ENCODE data around the gene LMTK3. TPM values are rescaled to one million over a fixed set of nuclear protein-coding genes. Genes with fewer than 3 reads are reported as not detected.
A peak's percentile ranks its signal among the peaks of the same experiment; 100 is the strongest.

The LMTK3 gene
- total and polyA plus RNA-seq, 9 of the 15 experiments (the other 6 are each of a cell fraction or from before 2014, with no cell fraction given), result 0.35 to 12.3 (median 2.0) TPM; not detected in 2

- TF ChIP-seq ZFX (CRISPR knock-in tag; IDR thresholded peaks at IDR 0.05) (no peak), HNRNPUL1 (IDR thresholded peaks at IDR 0.05; ENCODE audit: low read length) (no peak), FOXK1 (CRISPR knock-in tag; IDR thresholded peaks at IDR 0.05; ENCODE audit: borderline replicate concordance) (0 out of 2 replicates have a peak, but pooled peaks have one; percentile 19)
- in situ Hi-C loops (cut with MboI) (no loop called here), intact Hi-C loops (cut with micrococcal nuclease) (loop anchor here (10.0 kb wide), 1 partner anchor 101 kb away; the partner anchor contains the start of genes GRIN2D and KDELR1)
- Histone ChIP-seq H4K20me1 (replicated peaks; ENCODE audit: control insufficient read depth, insufficient read depth, low read length) (0 out of 2 replicates have a peak, but pooled peaks cover 4% of the 10 kb centered on the region), H3K4me2 (ENCODE audit: insufficient read depth, low read length) (no peak overlapping the region), H3K79me2 (ENCODE audit: control insufficient read depth, insufficient read depth, low read length) (peaks cover 6% of the 10 kb centered on the region; the same call in 2 of the 3 replicates), H3K36me3 (ENCODE audit: control insufficient read depth, insufficient read depth, low read length) (peaks cover 3% of the 10 kb centered on the region; the same call in 1 of the 3 replicates), H3K9me1 (ENCODE audit: control insufficient read depth, insufficient read depth, low read length) (no peaks in the 10 kb centered on the region), H3K27me3 (ENCODE audit: control insufficient read depth in 2 of 2, insufficient read depth in 2 of 2, low read length in 2 of 2) (no peaks in the 10 kb centered on the region), H3K4me3 (no peak overlapping the region), H3K9ac (ENCODE audit: insufficient read depth in 1 of 2, low read depth in 2 of 2, low read length in 2 of 2) (no peak overlapping the region), H3K4me1 (replicated peaks in 1 of 2; ENCODE audit: control insufficient read depth in 2 of 2, insufficient read depth in 2 of 2, low read length in 2 of 2) (peaks cover 27 to 63% of the 10 kb centered on the region in 2 experiments), H3K27ac (ENCODE audit: extremely low read depth, low read depth, low read length) (peak overlapping the region; percentile 64; the same call in 1 of the 3 replicates), H2AFZ (ENCODE audit: low read depth, low read length) (no peak overlapping the region), H3K9me3 (replicated peaks; ENCODE audit: control insufficient read depth, insufficient read depth, low read depth, low read length) (no peaks in the 10 kb centered on the region)
- ChIA-PET CTCF (ENCODE audit: low intra/inter-chr PET ratio) (no interaction called here), POLR2A (interaction anchor here (0.5 to 1.3 kb wide), 5 partner anchors 11 to 161 kb away, joined by 3 to 5 read pairs (median 3); no protein-coding TSS in a partner anchor)
- TSS peak; percentile 70 for BruUV-seq (replicated peaks)
- DNase-seq (ENCODE audit: extremely low read depth in 1 of 4, low spot score in 3 of 4) (no peak), ATAC-seq (no peak), FAIRE-seq (peak; percentile 86)
- WGBS (ENCODE audit: insufficient coverage, low coverage, missing lambda C conversion rate), result 73% methylated on average over 6 of the region's 6 CpGs
These were observed 16.2 kb downstream of the LMTK3 start for GRCh38 chr19:48495396-48495795.

GRCh38 chr19:48493718-48494401 lies 17.8 kb downstream of the LMTK3 start:
- peak overlapping the region; percentile 91 for H2AFZ ChIP-seq (ENCODE audit: low read depth, low read length)
- in situ Hi-C loops (cut with MboI), result no loop called here
- no peaks in the 10 kb centered on the region for H3K27me3 ChIP-seq (ENCODE audit: control insufficient read depth in 2 of 2, insufficient read depth in 2 of 2, low read length in 2 of 2)
- H3K27ac ChIP-seq (ENCODE audit: extremely low read depth, low read depth, low read length), result peak overlapping the region; percentile 86
- intact Hi-C loops (cut with micrococcal nuclease), result loop anchor here (10.0 kb wide), 1 partner anchor 99 kb away; the partner anchor contains the start of genes GRIN2D and KDELR1
- ChIA-PET POLR2A (interaction anchor here (0.5 to 1.9 kb wide), 5 partner anchors 12 to 994 kb away, joined by 3 to 7 read pairs (median 3); partner anchors contain the start of genes EMP3 and RPL13A), CTCF (ENCODE audit: low intra/inter-chr PET ratio) (interaction anchor here (0.7 kb wide), 1 partner anchor 142 kb away, joined by 3 read pairs; no protein-coding TSS in a partner anchor)
- peak; percentile 1 for ATAC-seq
- 0 out of 2 replicates have a peak, but pooled peaks cover 4% of the 10 kb centered on the region for H4K20me1 ChIP-seq (replicated peaks; ENCODE audit: control insufficient read depth, insufficient read depth, low read length)
- FAIRE-seq, result no peak
- H3K4me3 ChIP-seq, result peak overlapping the region; percentile 63
- peak in 2 of 4 experiments; percentile 57 to 58 for DNase-seq (ENCODE audit: extremely low read depth in 1 of 4, low spot score in 3 of 4)
- BruUV-seq (replicated peaks), result no TSS peak
- H3K9me1 ChIP-seq (ENCODE audit: control insufficient read depth, insufficient read depth, low read length), result no peaks in the 10 kb centered on the region
- H3K4me2 ChIP-seq (ENCODE audit: insufficient read depth, low read length), result peak overlapping the region; percentile 93
- no peaks in the 10 kb centered on the region for H3K9me3 ChIP-seq (replicated peaks; ENCODE audit: control insufficient read depth, insufficient read depth, low read depth, low read length)
- WGBS (ENCODE audit: insufficient coverage, low coverage, missing lambda C conversion rate), result 9% methylated on average over 26 of the region's 70 CpGs
- peaks cover 34 to 68% of the 10 kb centered on the region in 2 experiments for H3K4me1 ChIP-seq (replicated peaks in 1 of 2; ENCODE audit: control insufficient read depth in 2 of 2, insufficient read depth in 2 of 2, low read length in 2 of 2)
- peak overlapping the region; percentile 70 to 89; a peak in 3 of 4 replicates for H3K9ac ChIP-seq (ENCODE audit: insufficient read depth in 1 of 2, low read depth in 2 of 2, low read length in 2 of 2)
- H3K36me3 ChIP-seq (ENCODE audit: control insufficient read depth, insufficient read depth, low read length), result peaks cover 5% of the 10 kb centered on the region; the same call in 1 of the 3 replicates
- H3K79me2 ChIP-seq (ENCODE audit: control insufficient read depth, insufficient read depth, low read length), result peaks cover 6% of the 10 kb centered on the region; the same call in 2 of the 3 replicates
- TF ChIP-seq HDAC1 (IDR thresholded peaks at IDR 0.05), result 0 out of 4 replicates have a peak, but pooled peaks of 1 of the 2 experiments have one; percentile 34
- TF ChIP-seq SAFB2 (IDR thresholded peaks at IDR 0.05; ENCODE audit: borderline replicate concordance, low read depth, low read length, severe bottlenecking), result no peak
- peak; percentile 89 for TF ChIP-seq PHF8 (IDR thresholded peaks at IDR 0.05; ENCODE audit: borderline replicate concordance, low read length)
- TF ChIP-seq VEZF1 (CRISPR knock-in tag; IDR thresholded peaks at IDR 0.05), result peak; percentile 6; the same call in 1 of the 2 replicates
- no peak for TF ChIP-seq SIN3A (IDR thresholded peaks at IDR 0.05; ENCODE audit: borderline replicate concordance in 2 of 2, control insufficient read depth in 1 of 2, low read depth in 2 of 2, low read length in 2 of 2)
- no peak for TF ChIP-seq DNMT1 (IDR thresholded peaks at IDR 0.05)
- TF ChIP-seq ERF (CRISPR knock-in tag; IDR thresholded peaks at IDR 0.05), result peak; percentile 65; the same call in 1 of the 2 replicates
- TF ChIP-seq SMARCA5 (IDR thresholded peaks at IDR 0.05), result no peak
- no peak for TF ChIP-seq XRCC4 (IDR thresholded peaks at IDR 0.05; ENCODE audit: extremely low read depth, insufficient read depth, insufficient read length)
